Testis (tissue), 2 donors: ENCODE measurements around the gene DCP1B.

Experiments used
- CTCF ChIP-seq, 3 experiments: fragments of 450-650 bp in 2 of 3; fragments of 200-600 bp in 1 of 3; sonication (generic) in 1 of 3; IDR thresholded peaks; one replicate each; pipeline ENCODE4 v1.5.1; 2016 to 2019; ENCODE audit warnings: antibody characterized with exemption in 3 of 3, mild to moderate bottlenecking in 2 of 3, moderate library complexity in 1 of 3
- POLR2A ChIP-seq: fragments of 450-650 bp; IDR thresholded peaks from one replicate; pipeline ENCODE4 v1.6.1; 2017; ENCODE audit warnings: antibody characterized with exemption, mild to moderate bottlenecking, moderate library complexity

- no peak for TF ChIP-seq CTCF (IDR thresholded peaks at IDR 0.05)
- TF ChIP-seq POLR2A = no peak
Observed at GRCh38 chr12:2016862-2017545, 12.7 kb upstream of the DCP1B start.
